GM23338 (cell line): ENCODE data around the gene CDC25C. TPM values are rescaled to one million over a fixed set of nuclear protein-coding genes. Genes with fewer than 3 reads are reported as not detected.

ENCODE experiments used
- ATAC-seq: fragments of 200-7000 bp; cut with Tn5 transposase; 3 replicates; pipeline ENCODE4 v1.9.1; 2020
- DNase-seq: peaks from one replicate; pipeline ENCODE4 v3.0.0-alpha.2; 2015; ENCODE audit warnings: low spot score
- H2AFZ ChIP-seq: fragments of 200-600 bp; sonication (generic); 2 replicates; pipeline ENCODE4 v1.8.0; 2016; ENCODE audit warnings: antibody characterized with exemption, mild to moderate bottlenecking, moderate library complexity
- H3F3A ChIP-seq: fragments of 200-600 bp; sonication (generic); replicated peaks from 2 replicates; pipeline ENCODE4 v1.8.0; 2017; ENCODE audit warnings: antibody characterized with exemption, mixed run types, low read depth
- H3K27ac ChIP-seq: fragments of 200-600 bp; sonication (generic); 2 replicates; pipeline ENCODE4 v1.6.1; 2016; ENCODE audit warnings: low read depth
- H3K27me3 ChIP-seq: fragments of 200-600 bp; sonication (generic); 2 replicates; pipeline ENCODE4 v1.8.0; 2016; ENCODE audit warnings: mild to moderate bottlenecking, mixed run types, moderate library complexity; ENCODE audit not compliant: insufficient read depth
- H3K36me3 ChIP-seq: fragments of 200-600 bp; sonication (generic); 2 replicates; pipeline ENCODE4 v1.8.0; 2016; ENCODE audit warnings: mild to moderate bottlenecking; ENCODE audit not compliant: insufficient read depth
- H3K4me1 ChIP-seq: fragments of 200-600 bp; sonication (generic); 2 replicates; pipeline ENCODE4 v1.8.0; 2016; ENCODE audit warnings: mild to moderate bottlenecking, moderate library complexity; ENCODE audit not compliant: insufficient read depth
- H3K4me2 ChIP-seq: fragments of 200-600 bp; sonication (generic); 2 replicates; pipeline ENCODE4 v1.7.1; 2017; ENCODE audit warnings: mixed run types
- H3K4me3 ChIP-seq: fragments of 200-600 bp; sonication (generic); 2 replicates; pipeline ENCODE4 v1.6.1; 2016; ENCODE audit warnings: mixed run types
- H3K79me2 ChIP-seq: fragments of 200-600 bp; sonication (generic); replicated peaks from 2 replicates; pipeline ENCODE4 v1.8.0; 2017; ENCODE audit warnings: mild to moderate bottlenecking; ENCODE audit not compliant: insufficient read depth
- H3K9me2 ChIP-seq: fragments of 200-600 bp; sonication (generic); 2 replicates; pipeline ENCODE4 v1.8.0; 2017; ENCODE audit not compliant: insufficient read depth
- H4K20me1 ChIP-seq: fragments of 200-600 bp; sonication (generic); replicated peaks from 2 replicates; pipeline ENCODE4 v1.8.0; 2017; ENCODE audit warnings: mild to moderate bottlenecking; ENCODE audit not compliant: insufficient read depth
- H3K27ac Mint-ChIP-seq: 2 replicates; pipeline ENCODE4 v1.8.0; 2020; ENCODE audit warnings: inconsistent platforms, mild to moderate bottlenecking, moderate library complexity, mixed read lengths
- H3K27me3 Mint-ChIP-seq: 3 replicates; pipeline ENCODE4 v1.8.0; 2022; ENCODE audit warnings: low read depth, mild to moderate bottlenecking, moderate library complexity, mixed read lengths, inconsistent platforms; ENCODE audit not compliant: insufficient read depth, poor library complexity
- H3K36me3 Mint-ChIP-seq: 3 replicates; pipeline ENCODE4 v1.8.0; 2021; ENCODE audit warnings: low read depth, mild to moderate bottlenecking, inconsistent platforms, moderate library complexity, mixed read lengths
- H3K4me1 Mint-ChIP-seq: 3 replicates; pipeline ENCODE4 v1.8.0; 2020; ENCODE audit warnings: mild to moderate bottlenecking, inconsistent platforms, mixed read lengths
- H3K4me3 Mint-ChIP-seq: 3 replicates; pipeline ENCODE4 v1.8.0; 2021; ENCODE audit warnings: moderate library complexity, mild to moderate bottlenecking, inconsistent platforms, mixed read lengths
- H3K9me3 Mint-ChIP-seq: 3 replicates; pipeline ENCODE4 v1.8.0; 2020; ENCODE audit warnings: moderate library complexity, mild to moderate bottlenecking, inconsistent platforms, mixed read lengths
- CREB1 ChIP-seq: fragments of 250-450 bp; sonication (Bioruptor Pico); IDR thresholded peaks from 2 replicates; pipeline ENCODE4 v1.5.0; 2020; ENCODE audit warnings: low read depth, mild to moderate bottlenecking, moderate library complexity
- EZH2 ChIP-seq: fragments of 200-600 bp; sonication (generic); IDR thresholded peaks from one replicate; pipeline ENCODE4 v1.8.0; 2017; ENCODE audit warnings: antibody characterized with exemption, mild to moderate bottlenecking, low read depth; ENCODE audit not compliant: unreplicated experiment
- EZH2phosphoT487 ChIP-seq: fragments of 200-600 bp; sonication (generic); IDR thresholded peaks from one replicate; pipeline ENCODE4 v1.8.1; 2018; ENCODE audit warnings: antibody characterized with exemption; ENCODE audit not compliant: unreplicated experiment
- JUNB ChIP-seq: IDR thresholded peaks from one replicate; pipeline ENCODE4 v1.6.1; 2016; ENCODE audit warnings: antibody characterized with exemption; ENCODE audit not compliant: unreplicated experiment
- NANOG ChIP-seq: IDR thresholded peaks from 2 replicates; pipeline ENCODE4 v1.6.1; 2016; ENCODE audit warnings: antibody characterized with exemption, borderline replicate concordance
- POLR2AphosphoS5 ChIP-seq: IDR thresholded peaks from 2 replicates; pipeline ENCODE4 v1.6.1; 2016; ENCODE audit warnings: antibody characterized with exemption, low read depth
- STAT1 ChIP-seq: IDR thresholded peaks from one replicate; pipeline ENCODE4 v1.6.1; 2016; ENCODE audit warnings: antibody characterized with exemption; ENCODE audit not compliant: unreplicated experiment
- ZNF114 ChIP-seq: fragments of 250-450 bp; sonication (Bioruptor Pico); IDR thresholded peaks from 2 replicates; pipeline ENCODE4 v1.5.0; 2020; ENCODE audit warnings: mild to moderate bottlenecking, moderate library complexity
- ZNF331 ChIP-seq: fragments of 250-450 bp; sonication (Bioruptor Pico); IDR thresholded peaks from 2 replicates; pipeline ENCODE4 v1.5.0; 2020; ENCODE audit warnings: low read depth, mild to moderate bottlenecking, moderate library complexity
- polyA plus RNA-seq: library from polyadenylated mRNA; unstranded; fragments of >200 nt; fragmentation: Nextera tagmentation; extraction: Ambion mirVana; gene quantifications from 2 replicates; pipeline ENCODE4 v1.2.1, GENCODE V29; 2016
- total RNA-seq: library from RNA; depleted of rRNA; stranded (reverse); fragments of >200 nt; shearing (Covaris generic); gene quantifications from 2 replicates; pipeline ENCODE4 v1.2.3, GENCODE V29; 2014
- TF ChIP-seq, protein P1 (sequence below): IDR thresholded peaks from 2 replicates; pipeline ENCODE4 v1.6.1; 2016; ENCODE audit warnings: antibody characterized with exemption
- TF ChIP-seq, protein P2 (sequence below), 2 experiments: fragments of 200-600 bp in 1 of 2; sonication (generic) in 1 of 2; conservative IDR thresholded peaks; 2 replicates each; pipeline versions ENCODE4 v1.5.1 to v1.6.1; 2016 to 2017; ENCODE audit warnings: antibody characterized with exemption in 2 of 2, low read depth in 2 of 2, mild to moderate bottlenecking in 2 of 2, moderate library complexity in 1 of 2
- TF ChIP-seq, protein P3 (sequence below): fragments of 250-450 bp; sonication (Bioruptor Pico); IDR thresholded peaks from 2 replicates; pipeline ENCODE4 v1.5.0; 2020; ENCODE audit warnings: mild to moderate bottlenecking, moderate library complexity

The CDC25C gene
- total and polyA plus RNA-seq, 2 experiments from 2014 or later = 20.9 to 25.6 TPM

DNA sequence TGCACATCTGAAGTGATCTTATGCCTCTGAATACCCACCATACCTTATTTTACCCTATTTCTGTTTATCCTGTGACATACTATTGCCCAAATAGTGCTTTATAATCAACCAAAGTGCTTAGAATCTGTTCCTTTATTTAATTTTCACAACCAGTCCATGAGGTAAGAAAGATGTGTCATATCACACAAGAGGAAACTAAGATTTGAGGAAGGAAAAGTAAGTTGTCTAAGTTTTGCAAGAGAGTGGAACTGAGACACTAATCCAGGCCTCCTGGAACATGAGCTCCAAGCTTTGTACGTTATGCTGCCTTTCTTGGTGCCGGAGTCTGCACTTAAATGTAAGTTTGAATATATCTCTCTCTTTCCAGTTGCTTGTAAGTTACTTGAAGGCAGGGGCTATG lies 38.1 kb upstream of the CDC25C start:
- Mint-ChIP-seq H3K36me3 (peaks cover 5% of the 10 kb centered on the region; the same call in 2 of the 3 replicates), H3K4me1 (no peaks in the 10 kb centered on the region; the same call in 2 of the 3 replicates), H3K27ac (no peak overlapping the region), H3K9me3 (no peaks in the 10 kb centered on the region), H3K27me3 (no peaks in the 10 kb centered on the region), H3K4me3 (no peak overlapping the region)
- H2AFZ ChIP-seq = no peak overlapping the region
- H3K36me3 ChIP-seq = peaks cover 12% of the 10 kb centered on the region; the same call in 1 of the 2 replicates
- no peaks in the 10 kb centered on the region for H3F3A ChIP-seq
- H3K27me3 ChIP-seq = no peaks in the 10 kb centered on the region
- peaks cover 88% of the 10 kb centered on the region for H3K79me2 ChIP-seq
- H3K4me2 ChIP-seq = no peak overlapping the region
- H3K4me3 ChIP-seq = no peak overlapping the region
- H3K9me2 ChIP-seq = no peaks in the 10 kb centered on the region
- DNase-seq = no peak
- H3K27ac ChIP-seq = no peak overlapping the region
- H3K4me1 ChIP-seq = 0 out of 2 replicates have a peak, but pooled peaks cover under 1% of the 10 kb centered on the region
- peaks cover 28% of the 10 kb centered on the region; the same call in 1 of the 2 replicates for H4K20me1 ChIP-seq
- ATAC-seq = no peak
- TF ChIP-seq, protein P1, sequence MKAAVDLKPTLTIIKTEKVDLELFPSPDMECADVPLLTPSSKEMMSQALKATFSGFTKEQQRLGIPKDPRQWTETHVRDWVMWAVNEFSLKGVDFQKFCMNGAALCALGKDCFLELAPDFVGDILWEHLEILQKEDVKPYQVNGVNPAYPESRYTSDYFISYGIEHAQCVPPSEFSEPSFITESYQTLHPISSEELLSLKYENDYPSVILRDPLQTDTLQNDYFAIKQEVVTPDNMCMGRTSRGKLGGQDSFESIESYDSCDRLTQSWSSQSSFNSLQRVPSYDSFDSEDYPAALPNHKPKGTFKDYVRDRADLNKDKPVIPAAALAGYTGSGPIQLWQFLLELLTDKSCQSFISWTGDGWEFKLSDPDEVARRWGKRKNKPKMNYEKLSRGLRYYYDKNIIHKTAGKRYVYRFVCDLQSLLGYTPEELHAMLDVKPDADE = no peak
- no peak for TF ChIP-seq STAT1
- no peak for TF ChIP-seq ZNF331 (CRISPR knock-in tag)
- no peak for TF ChIP-seq POLR2AphosphoS5
- TF ChIP-seq, protein P2, sequence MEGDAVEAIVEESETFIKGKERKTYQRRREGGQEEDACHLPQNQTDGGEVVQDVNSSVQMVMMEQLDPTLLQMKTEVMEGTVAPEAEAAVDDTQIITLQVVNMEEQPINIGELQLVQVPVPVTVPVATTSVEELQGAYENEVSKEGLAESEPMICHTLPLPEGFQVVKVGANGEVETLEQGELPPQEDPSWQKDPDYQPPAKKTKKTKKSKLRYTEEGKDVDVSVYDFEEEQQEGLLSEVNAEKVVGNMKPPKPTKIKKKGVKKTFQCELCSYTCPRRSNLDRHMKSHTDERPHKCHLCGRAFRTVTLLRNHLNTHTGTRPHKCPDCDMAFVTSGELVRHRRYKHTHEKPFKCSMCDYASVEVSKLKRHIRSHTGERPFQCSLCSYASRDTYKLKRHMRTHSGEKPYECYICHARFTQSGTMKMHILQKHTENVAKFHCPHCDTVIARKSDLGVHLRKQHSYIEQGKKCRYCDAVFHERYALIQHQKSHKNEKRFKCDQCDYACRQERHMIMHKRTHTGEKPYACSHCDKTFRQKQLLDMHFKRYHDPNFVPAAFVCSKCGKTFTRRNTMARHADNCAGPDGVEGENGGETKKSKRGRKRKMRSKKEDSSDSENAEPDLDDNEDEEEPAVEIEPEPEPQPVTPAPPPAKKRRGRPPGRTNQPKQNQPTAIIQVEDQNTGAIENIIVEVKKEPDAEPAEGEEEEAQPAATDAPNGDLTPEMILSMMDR (conservative IDR thresholded peaks at IDR 0.05; ENCODE audit: low read depth in 2 of 2) = no peak
- no peak for TF ChIP-seq EZH2phosphoT487
- no peak for TF ChIP-seq NANOG
- TF ChIP-seq EZH2 = no peak
- TF ChIP-seq ZNF114 (CRISPR knock-in tag) = no peak
- TF ChIP-seq, protein P3, sequence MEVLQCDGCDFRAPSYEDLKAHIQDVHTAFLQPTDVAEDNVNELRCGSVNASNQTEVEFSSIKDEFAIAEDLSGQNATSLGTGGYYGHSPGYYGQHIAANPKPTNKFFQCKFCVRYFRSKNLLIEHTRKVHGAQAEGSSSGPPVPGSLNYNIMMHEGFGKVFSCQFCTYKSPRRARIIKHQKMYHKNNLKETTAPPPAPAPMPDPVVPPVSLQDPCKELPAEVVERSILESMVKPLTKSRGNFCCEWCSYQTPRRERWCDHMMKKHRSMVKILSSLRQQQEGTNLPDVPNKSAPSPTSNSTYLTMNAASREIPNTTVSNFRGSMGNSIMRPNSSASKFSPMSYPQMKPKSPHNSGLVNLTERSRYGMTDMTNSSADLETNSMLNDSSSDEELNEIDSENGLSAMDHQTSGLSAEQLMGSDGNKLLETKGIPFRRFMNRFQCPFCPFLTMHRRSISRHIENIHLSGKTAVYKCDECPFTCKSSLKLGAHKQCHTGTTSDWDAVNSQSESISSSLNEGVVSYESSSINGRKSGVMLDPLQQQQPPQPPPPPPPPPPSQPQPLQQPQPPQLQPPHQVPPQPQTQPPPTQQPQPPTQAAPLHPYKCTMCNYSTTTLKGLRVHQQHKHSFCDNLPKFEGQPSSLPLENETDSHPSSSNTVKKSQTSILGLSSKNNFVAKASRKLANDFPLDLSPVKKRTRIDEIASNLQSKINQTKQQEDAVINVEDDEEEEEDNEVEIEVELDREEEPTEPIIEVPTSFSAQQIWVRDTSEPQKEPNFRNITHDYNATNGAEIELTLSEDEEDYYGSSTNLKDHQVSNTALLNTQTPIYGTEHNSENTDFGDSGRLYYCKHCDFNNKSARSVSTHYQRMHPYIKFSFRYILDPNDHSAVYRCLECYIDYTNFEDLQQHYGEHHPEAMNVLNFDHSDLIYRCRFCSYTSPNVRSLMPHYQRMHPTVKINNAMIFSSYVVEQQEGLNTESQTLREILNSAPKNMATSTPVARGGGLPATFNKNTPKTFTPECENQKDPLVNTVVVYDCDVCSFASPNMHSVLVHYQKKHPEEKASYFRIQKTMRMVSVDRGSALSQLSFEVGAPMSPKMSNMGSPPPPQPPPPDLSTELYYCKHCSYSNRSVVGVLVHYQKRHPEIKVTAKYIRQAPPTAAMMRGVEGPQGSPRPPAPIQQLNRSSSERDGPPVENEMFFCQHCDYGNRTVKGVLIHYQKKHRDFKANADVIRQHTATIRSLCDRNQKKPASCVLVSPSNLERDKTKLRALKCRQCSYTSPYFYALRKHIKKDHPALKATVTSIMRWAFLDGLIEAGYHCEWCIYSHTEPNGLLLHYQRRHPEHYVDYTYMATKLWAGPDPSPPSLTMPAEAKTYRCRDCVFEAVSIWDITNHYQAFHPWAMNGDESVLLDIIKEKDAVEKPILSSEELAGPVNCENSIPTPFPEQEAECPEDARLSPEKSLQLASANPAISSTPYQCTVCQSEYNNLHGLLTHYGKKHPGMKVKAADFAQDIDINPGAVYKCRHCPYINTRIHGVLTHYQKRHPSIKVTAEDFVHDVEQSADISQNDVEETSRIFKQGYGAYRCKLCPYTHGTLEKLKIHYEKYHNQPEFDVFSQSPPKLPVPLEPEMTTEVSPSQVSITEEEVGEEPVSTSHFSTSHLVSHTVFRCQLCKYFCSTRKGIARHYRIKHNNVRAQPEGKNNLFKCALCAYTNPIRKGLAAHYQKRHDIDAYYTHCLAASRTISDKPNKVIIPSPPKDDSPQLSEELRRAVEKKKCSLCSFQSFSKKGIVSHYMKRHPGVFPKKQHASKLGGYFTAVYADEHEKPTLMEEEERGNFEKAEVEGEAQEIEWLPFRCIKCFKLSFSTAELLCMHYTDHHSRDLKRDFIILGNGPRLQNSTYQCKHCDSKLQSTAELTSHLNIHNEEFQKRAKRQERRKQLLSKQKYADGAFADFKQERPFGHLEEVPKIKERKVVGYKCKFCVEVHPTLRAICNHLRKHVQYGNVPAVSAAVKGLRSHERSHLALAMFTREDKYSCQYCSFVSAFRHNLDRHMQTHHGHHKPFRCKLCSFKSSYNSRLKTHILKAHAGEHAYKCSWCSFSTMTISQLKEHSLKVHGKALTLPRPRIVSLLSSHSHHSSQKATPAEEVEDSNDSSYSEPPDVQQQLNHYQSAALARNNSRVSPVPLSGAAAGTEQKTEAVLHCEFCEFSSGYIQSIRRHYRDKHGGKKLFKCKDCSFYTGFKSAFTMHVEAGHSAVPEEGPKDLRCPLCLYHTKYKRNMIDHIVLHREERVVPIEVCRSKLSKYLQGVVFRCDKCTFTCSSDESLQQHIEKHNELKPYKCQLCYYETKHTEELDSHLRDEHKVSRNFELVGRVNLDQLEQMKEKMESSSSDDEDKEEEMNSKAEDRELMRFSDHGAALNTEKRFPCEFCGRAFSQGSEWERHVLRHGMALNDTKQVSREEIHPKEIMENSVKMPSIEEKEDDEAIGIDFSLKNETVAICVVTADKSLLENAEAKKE (CRISPR knock-in tag) = no peak
- TF ChIP-seq JUNB = no peak
- TF ChIP-seq CREB1 (CRISPR knock-in tag) = no peak
